Measurements from ENCODE around the gene HADHA. TPM values are rescaled to one million over a fixed set of nuclear protein-coding genes. Genes with fewer than 3 reads are reported as not detected.
"Not testable (repeated sequence)": the region's sequence is repeated elsewhere in the genome, so short reads cannot be mapped to it uniquely, and the experiment has no call there.

HADHA gene
- total RNA-seq, 5 donors from 2014 or later (not counting 1 experiment from before 2014, with no cell fraction given): 76.1 to 95.8 (median 91.9) TPM

- no peaks in the 10 kb centered on the region for H3K9me3 Mint-ChIP-seq
- no peaks in the 10 kb centered on the region for H3K27me3 Mint-ChIP-seq
- peak overlapping the region in 1 of 2 donors; percentile 11 for H3K27ac Mint-ChIP-seq
- peaks cover 27% of the 10 kb centered on the region for H3K36me3 Mint-ChIP-seq
- H3K4me1 Mint-ChIP-seq: peaks cover 0 to 3% (median 0%) of the 10 kb centered on the region in 3 donors
- H3K27me3 ChIP-seq (replicated peaks in 1 of 2; ENCODE audit: control insufficient read depth in 2 of 2, extremely low read depth in 1 of 2, insufficient read depth in 2 of 2, low read length in 1 of 2): no peaks in the 10 kb centered on the region
- ChIA-PET CTCF (interaction anchor here in 1 of 2 donors (0.8 kb wide), 1 partner anchor 23 kb away, joined by 5 read pairs; no protein-coding TSS in a partner anchor), POLR2A (no interaction called here)
- no peak overlapping the region for H3K27ac ChIP-seq (ENCODE audit: low read length)
- H3K4me3 ChIP-seq (ENCODE audit: control insufficient read depth in 1 of 2, extremely low read depth in 1 of 2, low read length in 1 of 2): no peak overlapping the region
- no peak overlapping the region for H3K4me3 Mint-ChIP-seq
- H3K9me3 ChIP-seq: no peaks in the 10 kb centered on the region
- 90% methylated on average over 2 of the region's 6 CpGs for WGBS (ENCODE audit: insufficient coverage)
- no peaks in the 10 kb centered on the region for H3K4me1 ChIP-seq (ENCODE audit: control insufficient read depth in 1 of 2, extremely low read depth in 1 of 2, insufficient read depth in 2 of 2, low read length in 2 of 2)
- DNase-seq (no peak), ATAC-seq (replicated peaks in 1 of 4) (no peak)
- H3K36me3 ChIP-seq (ENCODE audit: control insufficient read depth in 2 of 2, extremely low read depth in 1 of 2, insufficient read depth in 1 of 2, low read length in 1 of 2): peaks cover 5 to 17% of the 10 kb centered on the region in 2 donors
These were observed 25.2 kb upstream of the HADHA start for GRCh38 chr2:26269571-26270158.

GRCh38 chr2:26268670-26269385, 24.4 kb upstream of the HADHA start:
- CTCF ChIA-PET: interaction anchor here in 1 of 2 donors (0.6 kb wide), 1 partner anchor 50 kb away, joined by 4 read pairs; no protein-coding TSS in a partner anchor

DNA sequence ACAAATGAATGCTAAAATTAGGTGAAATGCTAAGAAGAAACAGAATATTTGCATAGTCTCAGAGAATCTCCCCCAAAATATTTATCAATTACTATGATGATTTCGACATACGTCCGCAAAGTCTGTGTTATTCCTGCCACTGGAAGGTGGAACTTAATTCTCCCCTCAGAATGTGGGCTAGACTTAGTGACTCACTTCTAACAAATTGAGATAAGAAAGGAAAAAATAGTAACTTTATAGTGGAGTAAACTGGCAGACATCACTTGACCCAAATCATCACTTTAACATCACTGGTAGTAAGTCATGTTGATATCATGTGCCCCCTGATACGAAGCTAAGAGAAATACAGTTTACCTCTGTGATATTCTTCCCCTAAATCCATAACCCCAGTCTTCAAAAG, 23.8 kb upstream of the HADHA start:
- DNase-seq (no peak), ATAC-seq (replicated peaks in 1 of 4) (no peak)
- Mint-ChIP-seq H3K4me3 (no peak overlapping the region), H3K4me1 (peaks cover 0 to 3% (median 0%) of the 10 kb centered on the region in 3 donors), H3K27ac (no peak overlapping the region), H3K27me3 (no peaks in the 10 kb centered on the region), H3K9me3 (no peaks in the 10 kb centered on the region), H3K36me3 (peaks cover 29% of the 10 kb centered on the region)
- H3K9me3 ChIP-seq: no peaks in the 10 kb centered on the region
- no peak overlapping the region for H3K4me3 ChIP-seq (ENCODE audit: control insufficient read depth in 1 of 2, extremely low read depth in 1 of 2, low read length in 1 of 2)
- no CpG with 5 or more reads among the region's 4 CpGs for WGBS (ENCODE audit: insufficient coverage)
- no peaks in the 10 kb centered on the region for H3K27me3 ChIP-seq (replicated peaks in 1 of 2; ENCODE audit: control insufficient read depth in 2 of 2, extremely low read depth in 1 of 2, insufficient read depth in 2 of 2, low read length in 1 of 2)
- ChIA-PET POLR2A (no interaction called here), CTCF (interaction anchor here in 1 of 2 donors (0.6 kb wide), 1 partner anchor 49 kb away, joined by 4 read pairs; no protein-coding TSS in a partner anchor)
- no peak overlapping the region for H3K27ac ChIP-seq (ENCODE audit: low read length)
- H3K4me1 ChIP-seq (ENCODE audit: control insufficient read depth in 1 of 2, extremely low read depth in 1 of 2, insufficient read depth in 2 of 2, low read length in 2 of 2): no peaks in the 10 kb centered on the region
- peaks cover 5 to 20% of the 10 kb centered on the region in 2 donors for H3K36me3 ChIP-seq (ENCODE audit: control insufficient read depth in 2 of 2, extremely low read depth in 1 of 2, insufficient read depth in 1 of 2, low read length in 1 of 2)

More at GRCh38 chr2:26268670-26269385, 24.4 kb upstream of the HADHA start:
- no CpG with 5 or more reads among the region's 12 CpGs for WGBS (ENCODE audit: insufficient coverage)
- peaks cover 5 to 15% of the 10 kb centered on the region in 2 donors for H3K36me3 ChIP-seq (ENCODE audit: control insufficient read depth in 2 of 2, extremely low read depth in 1 of 2, insufficient read depth in 1 of 2, low read length in 1 of 2)
- peaks cover 26% of the 10 kb centered on the region for H3K36me3 Mint-ChIP-seq
- H3K4me3 Mint-ChIP-seq; ATAC-seq (replicated peaks in 1 of 4); H3K4me1 Mint-ChIP-seq; POLR2A ChIA-PET; H3K27ac ChIP-seq (ENCODE audit: low read length); H3K9me3 ChIP-seq; H3K27me3 ChIP-seq (replicated peaks in 1 of 2; ENCODE audit: control insufficient read depth in 2 of 2, extremely low read depth in 1 of 2, insufficient read depth in 2 of 2, low read length in 1 of 2); H3K4me3 ChIP-seq (ENCODE audit: control insufficient read depth in 1 of 2, extremely low read depth in 1 of 2, low read length in 1 of 2); H3K27me3 Mint-ChIP-seq; H3K9me3 Mint-ChIP-seq; DNase-seq; H3K4me1 ChIP-seq (ENCODE audit: control insufficient read depth in 1 of 2, extremely low read depth in 1 of 2, insufficient read depth in 2 of 2, low read length in 2 of 2): not testable (repeated sequence)
- H3K27ac Mint-ChIP-seq: peak overlapping the region in 1 of 2 donors; percentile 16

GRCh38 chr2:26258836-26259235, 14.4 kb upstream of the HADHA start:
- H3K4me1 Mint-ChIP-seq; CTCF ChIA-PET; H3K27me3 ChIP-seq (replicated peaks in 1 of 2; ENCODE audit: control insufficient read depth in 2 of 2, extremely low read depth in 1 of 2, insufficient read depth in 2 of 2, low read length in 1 of 2); H3K27ac ChIP-seq (ENCODE audit: low read length); H3K9me3 ChIP-seq; H3K4me3 ChIP-seq (ENCODE audit: control insufficient read depth in 1 of 2, extremely low read depth in 1 of 2, low read length in 1 of 2); ATAC-seq (replicated peaks in 1 of 4); H3K9me3 Mint-ChIP-seq; DNase-seq; H3K27ac Mint-ChIP-seq; H3K27me3 Mint-ChIP-seq; H3K4me1 ChIP-seq (ENCODE audit: control insufficient read depth in 1 of 2, extremely low read depth in 1 of 2, insufficient read depth in 2 of 2, low read length in 2 of 2); H3K4me3 Mint-ChIP-seq: not testable (repeated sequence)
- WGBS (ENCODE audit: insufficient coverage): 90% methylated on average over 8 of the region's 8 CpGs
- peaks cover 32% of the 10 kb centered on the region for H3K36me3 Mint-ChIP-seq
- peaks cover 0 to 53% of the 10 kb centered on the region in 2 donors for H3K36me3 ChIP-seq (ENCODE audit: control insufficient read depth in 2 of 2, extremely low read depth in 1 of 2, insufficient read depth in 1 of 2, low read length in 1 of 2)
- POLR2A ChIA-PET: interaction anchor here in 1 of 2 donors (0.6 to 1.1 kb wide), 2 partner anchors 62 to 63 kb away, joined by 3 to 12 read pairs; no protein-coding TSS in a partner anchor

DNA sequence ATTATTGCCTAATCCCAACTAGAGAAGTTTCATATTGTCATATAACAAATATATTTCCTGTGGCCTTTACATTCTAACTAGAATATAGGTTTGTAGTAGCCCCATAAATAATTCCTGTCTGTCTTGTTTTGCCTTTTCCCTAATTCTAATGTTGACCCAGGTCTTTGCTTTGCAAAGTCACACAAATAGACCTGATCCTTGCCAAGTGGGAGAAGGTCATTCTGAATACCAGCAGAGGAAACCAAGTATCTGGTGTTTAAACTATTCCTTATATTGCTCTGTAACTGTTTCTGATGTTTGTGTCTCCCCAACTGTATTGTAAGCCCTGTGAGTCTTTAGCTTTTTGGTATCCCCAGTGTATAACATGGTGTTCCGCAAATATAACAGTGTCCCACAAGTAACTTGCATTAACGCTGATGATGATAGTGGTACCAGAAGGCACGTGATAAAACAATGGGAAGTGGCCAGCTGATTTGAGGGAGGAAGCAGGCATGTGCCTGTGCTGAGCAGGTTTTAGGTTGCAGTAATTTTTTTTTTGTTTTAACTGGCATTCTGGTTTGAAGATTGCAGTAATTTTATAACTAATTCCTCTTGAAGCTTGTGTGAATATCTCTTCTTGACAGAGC, 11.4 kb upstream of the HADHA start:
- peaks cover 20% of the 10 kb centered on the region for H3K36me3 Mint-ChIP-seq
- Histone ChIP-seq H3K9me3 (no peaks in the 10 kb centered on the region), H3K36me3 (ENCODE audit: control insufficient read depth in 2 of 2, extremely low read depth in 1 of 2, insufficient read depth in 1 of 2, low read length in 1 of 2) (peaks cover 0 to 39% of the 10 kb centered on the region in 2 donors), H3K27ac (ENCODE audit: low read length) (no peak overlapping the region), H3K4me3 (ENCODE audit: control insufficient read depth in 1 of 2, extremely low read depth in 1 of 2, low read length in 1 of 2) (no peak overlapping the region), H3K27me3 (replicated peaks in 1 of 2; ENCODE audit: control insufficient read depth in 2 of 2, extremely low read depth in 1 of 2, insufficient read depth in 2 of 2, low read length in 1 of 2) (no peaks in the 10 kb centered on the region), H3K4me1 (ENCODE audit: control insufficient read depth in 1 of 2, extremely low read depth in 1 of 2, insufficient read depth in 2 of 2, low read length in 2 of 2) (no peaks in the 10 kb centered on the region)
- no peaks in the 10 kb centered on the region for H3K9me3 Mint-ChIP-seq
- H3K27ac Mint-ChIP-seq: no peak overlapping the region
- ATAC-seq (replicated peaks in 1 of 4): no peak
- ChIA-PET CTCF (interaction anchor here in 1 of 2 donors (0.6 kb wide), 1 partner anchor 47 kb away, joined by 3 read pairs; no protein-coding TSS in a partner anchor), POLR2A (interaction anchor here in 1 of 2 donors (0.7 kb wide), 1 partner anchor 404 kb away, joined by 5 read pairs; no protein-coding TSS in a partner anchor)
- 83% methylated on average over 1 of the region's 3 CpGs for whole genome bisulfite sequencing (ENCODE audit: insufficient coverage)
- H3K4me3 Mint-ChIP-seq: no peak overlapping the region
- H3K27me3 Mint-ChIP-seq: no peaks in the 10 kb centered on the region
- peaks cover 22 to 27% (median 23%) of the 10 kb centered on the region in 3 donors for H3K4me1 Mint-ChIP-seq
- DNase-seq: no peak

GRCh38 chr2:26251893-26252292, 7.5 kb upstream of the HADHA start:
- WGBS (ENCODE audit: insufficient coverage): no CpG with 5 or more reads among the region's 3 CpGs
- H3K36me3 ChIP-seq (ENCODE audit: control insufficient read depth in 2 of 2, extremely low read depth in 1 of 2, insufficient read depth in 1 of 2, low read length in 1 of 2): peaks cover 0 to 16% of the 10 kb centered on the region in 2 donors
- no peaks in the 10 kb centered on the region for H3K9me3 ChIP-seq
- H3K27ac ChIP-seq (ENCODE audit: low read length): no peak overlapping the region
- H3K27me3 ChIP-seq (replicated peaks in 1 of 2; ENCODE audit: control insufficient read depth in 2 of 2, extremely low read depth in 1 of 2, insufficient read depth in 2 of 2, low read length in 1 of 2): no peaks in the 10 kb centered on the region
- no peak overlapping the region for H3K4me3 Mint-ChIP-seq
- H3K27me3 Mint-ChIP-seq: no peaks in the 10 kb centered on the region
- no peaks in the 10 kb centered on the region for H3K36me3 Mint-ChIP-seq
- peaks cover 1 to 2% of the 10 kb centered on the region in 2 experiments for H3K4me1 ChIP-seq (ENCODE audit: control insufficient read depth in 1 of 2, extremely low read depth in 1 of 2, insufficient read depth in 2 of 2, low read length in 2 of 2)
- DNase-seq (no peak), ATAC-seq (replicated peaks in 1 of 4) (no peak)
- H3K9me3 Mint-ChIP-seq: no peaks in the 10 kb centered on the region
- CTCF ChIA-PET: no interaction called here
- POLR2A ChIA-PET: interaction anchor here in 1 of 2 donors (0.5 kb wide), 1 partner anchor 12 kb away, joined by 9 read pairs; no protein-coding TSS in a partner anchor
- H3K4me1 Mint-ChIP-seq: peaks cover 40 to 48% (median 40%) of the 10 kb centered on the region in 3 donors
- H3K4me3 ChIP-seq (ENCODE audit: control insufficient read depth in 1 of 2, extremely low read depth in 1 of 2, low read length in 1 of 2): no peak overlapping the region
- H3K27ac Mint-ChIP-seq: no peak overlapping the region

All from T-cell (primary cell).